ENCODE data around the gene CFDP1. TPM values are rescaled to one million over a fixed set of nuclear protein-coding genes. Genes with fewer than 3 reads are reported as not detected.
A peak's percentile ranks its signal among the peaks of the same experiment; 100 is the strongest.
"Not testable (repeated sequence)": the region's sequence is repeated elsewhere in the genome, so short reads cannot be mapped to it uniquely, and the experiment has no call there.

CFDP1 gene
- total RNA-seq, 2 donors from 2014 or later = 88.7 to 117 TPM

DNA sequence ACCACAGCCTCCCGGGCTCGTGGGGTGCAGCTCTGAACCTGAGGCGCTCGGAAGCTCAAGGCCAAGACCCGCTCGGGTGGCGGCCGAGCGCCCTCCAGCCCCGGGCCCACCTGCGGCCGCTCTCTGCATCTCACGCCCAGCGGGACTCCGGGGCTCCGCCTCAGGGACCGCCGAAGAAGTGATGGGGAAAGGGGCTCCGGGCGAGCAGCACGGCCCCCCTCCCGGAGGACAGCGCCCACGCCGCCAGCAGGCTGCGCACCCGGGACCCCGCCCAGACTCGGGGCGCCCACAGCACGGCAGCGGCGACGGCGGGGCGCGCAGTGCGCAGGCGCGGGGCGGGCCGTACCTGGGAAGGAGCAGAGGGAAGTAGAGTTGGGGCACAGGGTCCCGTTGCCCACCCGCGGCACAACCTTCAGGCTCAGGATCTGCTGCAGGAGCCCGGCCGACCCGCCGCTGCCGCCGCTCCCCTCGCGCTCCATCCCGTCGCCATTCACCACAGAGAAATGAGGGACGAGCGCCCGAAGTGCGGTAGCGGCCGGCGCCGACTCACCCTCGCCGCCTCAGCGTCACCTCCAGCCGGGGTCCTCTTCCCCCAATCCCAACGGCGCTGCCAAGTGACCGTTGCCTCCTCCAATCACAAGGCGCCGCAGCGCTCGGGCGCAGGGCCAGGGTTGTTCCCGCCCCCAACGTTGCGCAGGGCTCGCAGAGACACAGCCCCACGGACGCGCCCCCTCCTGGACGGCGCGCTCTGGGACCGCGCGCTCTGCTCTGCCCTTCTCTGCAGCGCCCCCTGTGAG is 31.0 kb upstream of the CFDP1 start, which contains the start of gene TMEM170A:
TSS of gene TMEM170A (minus strand) at position 568 of the 797 bp plus-strand sequence. CDS start at position 479, 89 bp downstream.
- H3K4me3 ChIP-seq (ENCODE audit: low read length) = peak within 1 kb of the TSS; percentile 92
- H3K9me3 ChIP-seq (ENCODE audit: control insufficient read depth, low read length) = no peaks in the 10 kb centered on the region
- 0% methylated on average over 15 to 89 of the region's 89 CpGs for WGBS, 2 experiments (ENCODE audit: insufficient coverage in 1 of 2, insufficient read length in 1 of 2)
- H3K4me1 Mint-ChIP-seq = peaks cover 30% of the 10 kb centered on the region
- TF ChIP-seq, protein P1, sequence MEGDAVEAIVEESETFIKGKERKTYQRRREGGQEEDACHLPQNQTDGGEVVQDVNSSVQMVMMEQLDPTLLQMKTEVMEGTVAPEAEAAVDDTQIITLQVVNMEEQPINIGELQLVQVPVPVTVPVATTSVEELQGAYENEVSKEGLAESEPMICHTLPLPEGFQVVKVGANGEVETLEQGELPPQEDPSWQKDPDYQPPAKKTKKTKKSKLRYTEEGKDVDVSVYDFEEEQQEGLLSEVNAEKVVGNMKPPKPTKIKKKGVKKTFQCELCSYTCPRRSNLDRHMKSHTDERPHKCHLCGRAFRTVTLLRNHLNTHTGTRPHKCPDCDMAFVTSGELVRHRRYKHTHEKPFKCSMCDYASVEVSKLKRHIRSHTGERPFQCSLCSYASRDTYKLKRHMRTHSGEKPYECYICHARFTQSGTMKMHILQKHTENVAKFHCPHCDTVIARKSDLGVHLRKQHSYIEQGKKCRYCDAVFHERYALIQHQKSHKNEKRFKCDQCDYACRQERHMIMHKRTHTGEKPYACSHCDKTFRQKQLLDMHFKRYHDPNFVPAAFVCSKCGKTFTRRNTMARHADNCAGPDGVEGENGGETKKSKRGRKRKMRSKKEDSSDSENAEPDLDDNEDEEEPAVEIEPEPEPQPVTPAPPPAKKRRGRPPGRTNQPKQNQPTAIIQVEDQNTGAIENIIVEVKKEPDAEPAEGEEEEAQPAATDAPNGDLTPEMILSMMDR (conservative IDR thresholded peaks at IDR 0.05) = peak; percentile 100
- peaks cover 5% of the 10 kb centered on the region for H3K4me1 ChIP-seq (ENCODE audit: control insufficient read depth, insufficient read depth, low read length)
- H3K9ac ChIP-seq (ENCODE audit: extremely low read depth, low read length, poor library complexity, severe bottlenecking) = peak within 1 kb of the TSS; percentile 72
- peak within 1 kb of the TSS; percentile 92 for H3K27ac Mint-ChIP-seq
- peaks cover 7% of the 10 kb centered on the region for H3K9me3 Mint-ChIP-seq
- peak within 1 kb of the TSS; percentile 79 for H3K27ac ChIP-seq (ENCODE audit: low read depth, low read length)
- H3K4me3 Mint-ChIP-seq = peak within 1 kb of the TSS; percentile 88
- peaks cover 11% of the 10 kb centered on the region for H3K36me3 ChIP-seq (ENCODE audit: control insufficient read depth, insufficient read depth, low read length)
- H3K36me3 Mint-ChIP-seq (ENCODE audit: low read depth) = peaks cover 11% of the 10 kb centered on the region
- peak; percentile 100 for DNase-seq
- H3K27me3 ChIP-seq (ENCODE audit: control insufficient read depth, insufficient read depth, low read length, poor library complexity, severe bottlenecking) = no peaks in the 10 kb centered on the region
- no peaks in the 10 kb centered on the region for H3K27me3 Mint-ChIP-seq (ENCODE audit: insufficient read depth)

DNA sequence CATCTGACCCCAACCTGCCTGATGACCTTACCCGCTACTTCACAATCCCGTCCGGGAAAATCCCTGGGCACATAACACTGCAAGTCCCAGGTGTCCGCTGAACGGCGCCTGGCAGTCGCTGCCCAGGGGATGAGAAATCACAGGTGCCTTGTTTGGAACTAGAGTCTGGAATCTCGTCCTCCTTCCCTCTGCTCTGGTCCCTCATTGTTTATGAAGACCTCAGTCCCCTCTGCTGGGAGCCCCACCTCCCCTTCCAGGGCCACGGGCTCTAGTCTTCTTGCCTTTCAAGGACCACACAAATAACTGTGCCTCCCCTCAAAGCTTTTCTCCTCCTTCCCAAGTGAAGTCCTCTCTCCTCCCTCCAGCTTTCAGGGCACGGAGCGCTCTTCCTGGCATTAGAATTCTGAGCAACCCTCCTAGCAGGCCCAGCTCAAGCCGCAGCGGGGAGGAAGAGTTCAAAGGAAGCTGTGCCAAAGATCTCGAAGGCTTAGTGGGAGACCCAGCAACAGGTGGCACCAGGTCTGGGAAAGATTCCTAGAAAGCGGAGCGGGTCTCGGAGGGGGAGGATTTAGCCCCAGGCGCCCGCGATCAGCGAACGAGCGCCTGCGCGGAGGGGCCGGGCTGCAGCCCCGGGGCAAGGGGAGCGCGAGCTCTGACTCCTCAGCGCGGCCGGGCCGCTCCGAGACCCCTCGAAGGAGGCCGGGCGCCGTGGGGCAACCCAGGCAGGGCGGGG is 30.3 kb upstream of the CFDP1 start:
- Histone ChIP-seq H3K36me3 (ENCODE audit: control insufficient read depth, insufficient read depth, low read length) (peaks cover 11% of the 10 kb centered on the region), H3K4me3 (ENCODE audit: low read length) (peak overlapping the region; percentile 92), H3K9ac (ENCODE audit: extremely low read depth, low read length, poor library complexity, severe bottlenecking) (peak overlapping the region; percentile 72)
- Mint-ChIP-seq H3K27ac (peak overlapping the region; percentile 91), H3K4me1 (peaks cover 32% of the 10 kb centered on the region), H3K4me3 (peak overlapping the region; percentile 88), H3K36me3 (ENCODE audit: low read depth) (peaks cover 11% of the 10 kb centered on the region)
- not testable (repeated sequence) for H3K27ac ChIP-seq (ENCODE audit: low read depth, low read length); H3K9me3 Mint-ChIP-seq; H3K27me3 ChIP-seq (ENCODE audit: control insufficient read depth, insufficient read depth, low read length, poor library complexity, severe bottlenecking); H3K9me3 ChIP-seq (ENCODE audit: control insufficient read depth, low read length); H3K27me3 Mint-ChIP-seq (ENCODE audit: insufficient read depth); H3K4me1 ChIP-seq (ENCODE audit: control insufficient read depth, insufficient read depth, low read length)
- peak; percentile 81 for DNase-seq
- WGBS, 2 experiments (ENCODE audit: insufficient coverage in 1 of 2, insufficient read length in 1 of 2) = 5 to 6% methylated on average over 3 to 39 of the region's 39 CpGs

DNA sequence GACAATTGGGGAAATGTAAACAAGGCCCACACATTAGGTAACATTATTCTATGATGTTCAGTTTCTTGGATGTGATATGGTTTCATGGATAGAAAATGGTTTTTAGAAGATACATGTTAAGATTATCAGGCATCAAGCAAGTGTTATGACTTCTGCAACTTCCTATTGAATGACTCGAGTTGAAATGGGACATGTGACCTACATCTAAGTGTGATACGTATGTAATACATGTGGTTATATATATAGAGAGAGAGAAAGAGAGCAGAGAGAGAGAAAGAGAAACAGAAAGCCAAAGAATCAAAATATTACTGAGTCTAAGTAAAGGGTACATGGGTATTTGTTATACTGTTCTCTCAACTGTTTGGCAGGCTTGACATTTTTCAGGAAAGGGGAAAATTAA is 29.5 kb upstream of the CFDP1 start:
- peaks cover 11% of the 10 kb centered on the region for H3K36me3 ChIP-seq (ENCODE audit: control insufficient read depth, insufficient read depth, low read length)
- peak overlapping the region; percentile 92 for H3K4me3 ChIP-seq (ENCODE audit: low read length)
- Mint-ChIP-seq H3K9me3 (peaks cover 2% of the 10 kb centered on the region), H3K4me3 (peak overlapping the region; percentile 88), H3K27me3 (ENCODE audit: insufficient read depth) (no peaks in the 10 kb centered on the region), H3K27ac (peak overlapping the region; percentile 91), H3K4me1 (peaks cover 40% of the 10 kb centered on the region), H3K36me3 (ENCODE audit: low read depth) (peaks cover 11% of the 10 kb centered on the region)
- 83 to 84% methylated on average over 2 of the region's 2 CpGs for WGBS, 2 experiments (ENCODE audit: insufficient coverage in 1 of 2, insufficient read length in 1 of 2)
- no peak overlapping the region for H3K9ac ChIP-seq (ENCODE audit: extremely low read depth, low read length, poor library complexity, severe bottlenecking)
- H3K4me1 ChIP-seq (ENCODE audit: control insufficient read depth, insufficient read depth, low read length) = peaks cover 5% of the 10 kb centered on the region
- TF ChIP-seq, protein P1 (conservative IDR thresholded peaks at IDR 0.05) = no peak
- no peaks in the 10 kb centered on the region for H3K9me3 ChIP-seq (ENCODE audit: control insufficient read depth, low read length)
- no peak for DNase-seq
- no peak overlapping the region for H3K27ac ChIP-seq (ENCODE audit: low read depth, low read length)
- H3K27me3 ChIP-seq (ENCODE audit: control insufficient read depth, insufficient read depth, low read length, poor library complexity, severe bottlenecking) = no peaks in the 10 kb centered on the region

Measured in endodermal cell (in vitro differentiated cells).